GM19397 (cell line): ENCODE results near the gene PRUNE1.

Experiments used
- ATAC-seq: cut with Tn5 transposase; IDR thresholded peaks from one replicate; pipeline ENCODE4 v1.9.1; 2021; ENCODE audit warnings: mild to moderate bottlenecking, moderate library complexity; ENCODE audit not compliant: unreplicated experiment

The PRUNE1 gene

GRCh38 chr1:150976879-150977694 lies 31.2 kb upstream of the PRUNE1 start:
- ATAC-seq, result no peak

- ATAC-seq, result no peak
These were observed 28.9 kb upstream of the PRUNE1 start for GRCh38 chr1:150979092-150980056.

DNA sequence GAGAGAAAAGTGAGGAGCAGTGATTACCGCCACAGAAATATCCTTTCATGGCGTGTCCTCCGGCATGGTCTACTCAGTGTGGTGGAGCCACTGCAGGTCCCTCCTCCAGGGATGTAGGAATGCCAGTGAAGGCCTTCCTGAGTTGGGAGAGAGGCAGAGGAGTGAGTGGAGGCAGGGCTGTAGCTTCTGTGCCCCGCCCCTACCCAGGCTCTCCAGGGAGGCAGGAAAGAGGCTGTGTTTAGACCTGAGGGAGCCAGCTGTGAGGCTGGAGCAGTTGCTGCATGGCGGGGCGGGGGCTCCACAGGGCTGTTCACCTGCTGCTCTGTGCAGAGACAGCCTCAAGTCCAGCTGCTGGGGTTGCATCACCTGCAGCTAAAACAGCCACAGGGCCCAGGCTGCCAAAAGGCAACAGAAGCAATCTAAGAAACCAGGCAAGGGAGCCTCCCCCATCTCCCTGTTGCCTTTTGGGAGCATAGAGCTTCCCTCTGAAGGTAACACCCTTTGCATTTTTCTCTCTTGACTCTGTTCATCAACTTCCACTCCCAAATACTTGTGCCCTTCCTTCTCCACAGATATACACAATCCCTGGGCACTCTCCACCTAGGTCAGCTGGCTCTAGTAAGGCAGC lies 27.0 kb upstream of the PRUNE1 start:
- no peak for ATAC-seq

GRCh38 chr1:150981805-150982712 lies 26.2 kb upstream of the PRUNE1 start, which contains the start of gene ANXA9:
ANXA9 (plus strand) TSS chr1:150982292; CDS start chr1:150983106, 814 bp downstream.
- ATAC-seq, result no peak

- no peak for ATAC-seq
These were observed 22.9 kb upstream of the PRUNE1 start for GRCh38 chr1:150985179-150985825.

GRCh38 chr1:150987924-150988323 lies 20.3 kb upstream of the PRUNE1 start:
- ATAC-seq, result no peak

DNA sequence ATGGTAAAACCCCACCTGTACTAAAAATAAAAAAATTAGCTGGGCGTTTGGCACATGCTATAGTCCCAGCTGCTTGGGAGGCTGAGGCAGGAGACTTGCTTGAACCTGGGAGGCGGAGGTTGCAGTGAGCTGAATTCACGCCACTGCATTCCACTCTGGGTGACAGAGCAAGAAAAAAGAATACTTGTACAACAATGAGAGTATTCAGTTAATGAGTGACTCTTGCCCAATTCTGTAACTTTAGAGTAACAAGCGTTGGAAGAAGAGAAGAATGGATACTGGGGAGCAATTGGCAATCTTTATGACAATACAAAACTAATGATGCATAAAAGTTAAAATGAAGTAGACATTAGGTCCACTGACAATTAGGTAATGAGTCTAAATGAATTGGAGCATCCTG lies 15.6 kb upstream of the PRUNE1 start:
- ATAC-seq, result no peak

- ATAC-seq, result no peak
These were observed 14.0 kb upstream of the PRUNE1 start for GRCh38 chr1:150994248-150994647.

- ATAC-seq, result no peak
These were observed 12.8 kb upstream of the PRUNE1 start for GRCh38 chr1:150995460-150995859.

DNA sequence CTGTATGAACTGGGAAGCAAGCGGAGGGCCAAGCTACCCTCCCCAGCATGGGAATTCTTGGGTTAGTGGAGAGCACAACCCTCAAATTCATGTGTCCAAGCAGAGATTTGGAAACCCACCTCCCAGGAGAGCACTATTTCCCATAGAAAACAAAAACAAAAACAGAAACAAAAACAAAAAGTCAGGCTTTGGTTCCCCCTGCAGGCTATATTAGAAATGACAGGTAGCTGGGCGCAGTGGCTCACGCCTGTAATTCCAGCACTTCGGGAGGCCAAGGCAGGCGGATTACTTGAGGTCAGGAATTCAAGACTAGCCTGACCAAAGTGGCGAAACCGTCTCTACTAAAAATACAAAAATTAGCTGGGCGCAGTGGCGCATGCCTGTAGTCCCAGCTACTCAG lies 12.4 kb upstream of the PRUNE1 start:
- no peak for ATAC-seq

DNA sequence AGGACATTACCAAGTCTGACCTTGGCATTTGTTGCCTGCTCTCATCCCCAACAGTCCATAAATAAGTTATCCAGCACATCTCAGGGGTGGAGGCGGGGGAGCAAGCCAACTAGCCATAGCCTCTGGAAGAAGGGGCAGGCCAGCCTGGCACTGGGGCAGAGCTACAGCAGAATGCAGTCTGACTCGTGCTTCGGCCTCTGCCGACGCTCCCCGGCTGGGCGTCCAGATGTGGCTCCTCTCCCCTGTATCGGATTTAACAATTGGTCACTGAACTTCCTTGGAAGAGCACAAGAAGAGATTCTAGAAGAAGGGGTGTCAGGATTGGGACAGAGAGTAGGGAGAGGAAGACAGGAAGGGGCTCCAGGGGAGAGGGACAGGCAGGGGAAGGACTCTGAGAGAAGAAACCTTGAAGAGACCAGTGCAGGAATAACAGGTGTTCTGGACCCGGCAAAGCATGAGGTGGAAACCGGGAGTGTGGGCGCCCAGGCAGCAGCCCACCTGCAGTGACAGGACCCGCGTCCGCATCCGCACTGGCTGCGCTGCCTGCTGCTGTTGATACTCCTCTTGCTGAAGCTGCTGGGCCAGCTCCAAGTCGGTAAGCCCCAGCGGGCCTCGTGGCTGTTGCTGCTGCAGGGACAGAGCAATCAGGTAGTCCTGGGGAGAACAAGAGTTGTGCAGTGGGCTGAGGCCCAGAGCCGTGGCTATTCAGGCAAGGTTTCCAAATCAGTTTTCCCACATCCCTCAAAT lies 10.9 kb upstream of the PRUNE1 start:
- ATAC-seq, result no peak

- no peak for ATAC-seq
These were observed 10.3 kb upstream of the PRUNE1 start for GRCh38 chr1:150997949-150998348.

DNA sequence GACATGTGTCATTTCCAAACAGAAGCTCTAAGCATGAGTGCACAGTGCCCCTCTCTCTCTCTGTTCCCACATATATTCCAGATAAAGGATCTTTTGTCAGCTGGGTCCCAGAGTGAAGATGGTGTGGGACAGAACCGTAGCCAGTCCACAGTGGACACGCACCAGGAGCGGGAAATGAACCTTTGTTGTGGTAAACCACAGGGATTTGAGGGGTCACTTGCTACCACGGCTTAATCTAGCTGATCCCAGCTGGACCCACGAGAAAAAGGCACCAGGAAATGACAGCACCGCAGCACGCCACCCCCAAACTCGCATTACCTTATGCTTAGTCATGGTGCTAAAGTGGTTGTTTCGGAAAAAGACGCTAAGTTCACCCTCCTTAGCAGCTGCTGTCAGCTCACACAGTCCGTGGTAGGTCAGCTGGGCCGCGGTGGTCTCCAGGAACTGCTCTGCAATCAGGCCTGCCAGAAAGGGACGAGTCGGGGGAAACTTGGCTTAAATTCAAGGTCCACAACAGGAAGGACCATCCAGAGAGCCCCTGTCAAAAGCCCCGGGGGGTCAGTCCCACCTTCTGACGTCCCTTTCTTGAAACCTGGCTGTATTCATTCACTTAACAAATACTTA lies 9.1 kb upstream of the PRUNE1 start:
- no peak for ATAC-seq

- no peak for ATAC-seq
These were observed 8.3 kb upstream of the PRUNE1 start for GRCh38 chr1:150999926-151000325.

GRCh38 chr1:151000408-151000807 lies 7.8 kb upstream of the PRUNE1 start:
- no peak for ATAC-seq

DNA sequence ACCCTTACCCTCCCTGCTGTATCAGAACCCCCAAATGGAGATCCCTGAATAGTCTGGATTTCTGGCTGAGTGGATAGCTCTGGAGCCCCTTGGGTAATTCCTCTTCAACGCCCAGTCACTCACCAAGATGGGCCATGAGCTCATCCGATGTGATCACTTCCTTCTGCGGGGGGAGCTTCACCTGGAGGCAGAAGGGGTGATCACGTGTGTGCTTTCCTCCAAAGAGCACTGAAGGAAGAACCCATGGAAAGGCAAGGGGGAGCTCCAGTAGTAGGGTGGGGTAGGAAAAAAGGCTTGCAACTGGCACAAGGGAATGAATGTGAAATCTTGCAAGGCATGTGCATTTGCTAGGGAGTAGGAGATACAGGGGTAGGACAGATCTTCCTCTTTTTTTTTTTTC lies 6.6 kb upstream of the PRUNE1 start:
- no peak for ATAC-seq

GRCh38 chr1:151002051-151002450 lies 6.2 kb upstream of the PRUNE1 start:
- ATAC-seq, result no peak

GRCh38 chr1:151002611-151003010 lies 5.6 kb upstream of the PRUNE1 start:
- ATAC-seq, result no peak

- no peak for ATAC-seq
These were observed 5.1 kb upstream of the PRUNE1 start for GRCh38 chr1:151003180-151003579.
